ENCODE data around the gene NDUFC1.
A peak's percentile ranks its signal among the peaks of the same experiment; 100 is the strongest.
"Not testable (repeated sequence)": the region's sequence is repeated elsewhere in the genome, so short reads cannot be mapped to it uniquely, and the experiment has no call there.

NDUFC1 gene

DNA sequence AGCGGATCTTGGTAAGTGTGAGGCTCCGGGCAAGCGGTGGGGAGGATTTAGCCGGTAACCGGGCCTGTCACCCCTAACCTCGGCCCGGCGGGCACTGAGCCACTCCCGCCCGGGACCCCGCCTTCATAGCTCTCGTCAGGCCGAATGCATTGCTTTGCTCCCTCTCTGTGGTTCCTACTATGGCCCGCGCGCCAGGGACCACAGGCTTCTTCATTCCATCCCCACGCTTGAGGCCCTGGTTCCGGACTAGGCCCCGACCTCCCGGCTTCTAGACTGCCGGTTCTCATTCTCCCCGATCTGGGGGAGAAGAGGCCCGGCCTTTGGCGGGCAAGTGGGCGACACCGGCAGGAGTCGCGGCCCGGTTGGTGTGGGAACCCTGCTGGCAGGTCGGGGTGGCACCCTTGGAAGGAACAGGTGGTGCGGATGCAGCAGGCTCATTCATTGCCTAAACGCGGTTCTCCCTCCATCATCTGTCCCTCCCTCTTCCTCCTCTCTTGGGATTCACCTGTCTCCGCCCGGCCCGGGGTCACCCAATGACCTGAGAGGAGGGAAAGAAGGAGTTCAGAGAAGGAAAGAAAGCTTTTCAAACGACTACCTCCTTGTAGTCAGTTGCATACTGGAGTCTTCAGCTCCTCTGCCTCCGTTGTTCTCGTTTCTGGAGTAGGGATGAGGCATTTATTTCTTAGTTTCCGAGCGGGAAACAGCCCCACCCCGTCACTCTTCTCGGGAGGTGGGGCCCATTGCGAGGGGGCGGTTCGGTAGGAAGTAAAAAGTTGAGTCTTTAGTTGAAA, at the start of gene NDUFC1:
Gene NDUFC1, minus strand, starts transcription at position 657 of the 791 bp plus-strand sequence. CDS start 6,679 bp downstream, outside the sequence.
- DNase-seq, result peak; percentile 66 to 81

DNA sequence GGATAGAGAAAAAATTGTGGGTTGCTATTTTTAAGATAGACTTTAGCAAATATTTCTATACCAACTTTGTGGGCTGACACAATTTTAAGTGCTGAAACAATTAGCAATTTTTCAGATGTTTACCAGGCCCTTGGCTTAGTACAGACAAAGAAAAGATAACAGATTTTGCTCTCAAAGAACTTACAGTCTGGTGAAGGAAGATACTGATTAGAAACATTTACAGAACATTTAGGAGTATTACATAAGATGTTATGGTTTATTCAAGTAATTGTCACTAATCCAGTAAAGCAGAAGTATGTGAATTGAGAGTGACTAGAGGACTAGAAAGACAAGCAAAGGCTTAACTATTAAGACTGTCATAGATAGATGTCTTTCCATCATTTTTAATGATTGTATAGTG, 35.3 kb upstream of the NDUFC1 start:
- DNase-seq, result peak; percentile 17 to 20

DNA sequence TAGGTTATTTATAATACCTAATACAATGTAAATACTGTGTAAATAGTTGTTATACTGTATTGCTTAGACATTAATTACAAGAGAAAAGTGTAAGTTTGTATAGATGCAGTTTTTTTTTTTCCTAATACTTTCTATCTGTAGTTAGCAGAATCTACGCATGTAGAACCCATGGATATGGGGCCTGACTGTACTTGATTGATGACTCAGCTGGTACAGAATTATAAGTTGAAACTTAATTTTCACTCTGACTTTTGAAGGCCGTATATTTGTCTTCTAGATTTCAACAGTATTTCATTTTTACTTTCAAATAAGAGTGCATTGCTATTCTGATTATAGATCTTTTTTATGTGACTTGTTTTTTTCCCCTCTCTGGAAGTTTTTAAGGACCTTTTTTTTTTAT, 30.8 kb upstream of the NDUFC1 start:
- DNase-seq, result no peak

DNA sequence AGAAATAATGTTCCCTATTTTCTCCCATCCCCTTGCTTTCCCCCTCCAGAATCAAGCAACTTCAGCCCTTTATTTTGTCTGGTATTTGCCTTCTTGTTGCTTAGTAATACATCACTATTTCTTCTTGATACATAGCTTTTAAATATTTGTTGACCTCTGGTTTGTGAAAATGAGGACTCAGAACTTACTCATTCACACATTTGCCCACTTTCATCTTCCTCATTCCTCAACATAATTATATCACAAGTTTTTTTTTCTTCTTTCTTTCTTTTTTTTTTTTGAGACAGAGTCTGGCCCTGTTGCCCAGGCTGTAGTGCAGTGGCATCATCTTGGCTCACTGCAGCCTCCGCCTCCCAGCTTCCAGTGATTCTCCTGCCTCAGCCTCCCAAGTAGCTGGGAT, 28.9 kb upstream of the NDUFC1 start:
- DNase-seq, result no peak

DNA sequence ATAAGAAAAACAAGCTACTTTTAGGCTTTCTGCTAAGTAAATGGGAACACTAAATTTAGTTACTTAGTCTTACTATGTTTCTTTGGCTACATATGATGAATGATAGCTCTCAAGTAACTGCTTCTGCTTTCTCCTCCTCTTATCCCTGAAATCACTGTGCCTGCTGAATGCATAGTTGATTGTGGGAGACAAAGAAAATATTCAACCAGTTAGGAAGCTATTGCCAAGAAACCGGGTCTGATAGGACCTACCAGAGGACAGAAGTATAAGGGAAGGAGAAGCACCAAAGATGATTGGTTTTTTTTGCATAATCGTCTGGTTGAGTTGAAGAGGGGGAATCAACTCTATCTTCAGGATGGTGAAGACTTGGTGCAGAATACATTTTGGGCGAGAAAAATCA, 28.0 kb upstream of the NDUFC1 start:
- no peak for DNase-seq

DNA sequence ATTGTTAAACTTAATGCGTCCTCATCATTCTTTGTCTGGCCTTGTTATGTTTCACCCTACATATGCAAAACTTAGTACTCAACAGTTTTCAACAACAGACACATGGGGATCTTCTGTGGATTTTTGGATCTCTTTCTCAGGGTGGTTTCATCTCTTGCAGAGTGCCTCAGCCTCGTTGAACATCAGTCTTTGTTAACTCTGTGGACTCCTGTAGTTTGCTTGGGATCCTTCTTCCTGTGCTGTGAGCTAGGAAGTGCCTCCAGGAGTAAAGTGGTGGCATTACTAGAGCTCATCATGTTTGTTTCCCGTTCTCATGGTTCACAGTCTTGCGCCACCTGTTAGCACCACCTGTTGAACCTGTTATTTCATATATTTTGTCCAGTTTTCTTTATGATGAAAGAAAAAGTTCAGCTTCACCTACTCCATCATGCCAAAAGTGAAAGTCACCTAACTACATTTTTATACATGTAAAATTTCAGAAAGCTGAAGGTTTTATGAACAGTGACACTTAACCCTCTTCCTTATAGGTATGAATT, 27.5 kb upstream of the NDUFC1 start:
- DNase-seq, result no peak

DNA sequence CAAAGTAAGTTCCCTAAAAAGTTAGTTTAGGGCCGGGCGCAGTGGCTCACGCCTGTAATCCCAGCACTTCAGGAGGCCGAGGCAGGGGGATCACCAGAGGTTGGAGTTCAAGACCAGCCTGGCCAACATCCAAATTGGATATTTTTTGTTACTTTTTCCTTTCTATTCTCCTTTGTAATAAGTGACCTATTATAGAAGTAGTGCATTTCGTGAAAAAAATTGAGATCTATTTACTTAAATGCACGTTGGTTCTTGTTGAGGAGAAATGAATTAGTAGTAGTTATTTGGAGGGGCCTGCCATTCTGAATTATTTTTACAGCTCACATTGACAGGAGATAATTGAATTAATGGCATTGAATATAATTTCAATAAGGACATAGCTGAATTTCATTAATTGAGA, 22.3 kb upstream of the NDUFC1 start:
- DNase-seq, result no peak

DNA sequence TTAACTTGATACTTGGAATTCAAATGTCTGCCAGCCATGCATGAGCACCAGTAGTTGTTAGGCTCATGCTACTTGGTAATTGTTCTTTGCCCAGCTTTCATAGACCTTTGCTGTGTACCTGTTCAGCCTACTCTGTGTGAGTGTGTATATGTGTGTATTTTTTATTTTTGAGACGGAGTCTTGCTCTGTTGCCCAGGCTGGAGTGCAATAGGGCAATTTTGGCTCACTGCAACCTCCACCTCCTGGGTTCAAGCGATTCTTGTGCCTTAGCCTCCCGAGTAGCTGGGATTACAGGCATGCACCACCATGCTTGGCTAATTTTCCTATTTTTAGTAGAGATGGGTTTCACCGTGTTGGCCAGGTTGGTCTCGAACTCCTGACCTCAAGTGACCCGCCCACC, 20.3 kb upstream of the NDUFC1 start:
- not testable (repeated sequence) for DNase-seq

DNA sequence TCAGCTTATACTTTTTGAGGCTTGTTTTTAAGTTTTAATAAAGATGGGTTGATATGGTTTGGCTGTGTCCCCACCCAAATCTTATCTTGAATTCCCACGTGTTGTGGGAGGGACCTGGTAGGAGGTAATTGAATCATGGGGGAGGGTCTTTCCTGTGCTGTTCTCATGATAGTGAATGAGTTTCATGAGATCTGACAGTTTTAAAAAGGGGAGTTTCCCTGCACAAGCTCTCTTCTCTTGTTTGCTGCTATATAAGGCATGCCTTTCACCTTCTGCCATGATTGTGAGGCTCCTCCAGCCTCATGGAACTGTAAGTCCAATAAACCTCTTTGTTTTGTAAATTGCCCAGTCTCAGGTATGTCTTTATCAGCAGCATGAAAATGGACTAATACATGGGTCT, 19.8 kb upstream of the NDUFC1 start:
- DNase-seq, result not testable (repeated sequence)

DNA sequence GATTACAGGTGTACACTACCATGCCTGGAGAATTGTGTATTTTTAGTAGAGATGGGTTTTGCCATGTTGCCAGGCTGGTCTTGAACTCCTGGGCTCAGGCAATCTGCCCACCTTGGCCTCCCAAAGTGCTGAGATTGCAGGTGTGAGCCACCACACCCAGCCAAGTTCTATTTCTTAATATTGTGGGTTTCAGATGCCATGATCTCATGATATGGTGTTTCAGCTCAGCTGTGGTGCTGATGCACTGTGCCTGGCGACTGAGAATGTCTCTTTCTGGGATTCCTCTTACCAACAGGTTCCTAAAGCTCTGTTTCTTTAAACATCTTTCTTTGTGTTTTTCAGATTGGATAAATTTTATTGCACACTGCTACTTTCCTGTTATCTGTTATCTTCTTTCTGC, 17.3 kb upstream of the NDUFC1 start:
- DNase-seq, result no peak

DNA sequence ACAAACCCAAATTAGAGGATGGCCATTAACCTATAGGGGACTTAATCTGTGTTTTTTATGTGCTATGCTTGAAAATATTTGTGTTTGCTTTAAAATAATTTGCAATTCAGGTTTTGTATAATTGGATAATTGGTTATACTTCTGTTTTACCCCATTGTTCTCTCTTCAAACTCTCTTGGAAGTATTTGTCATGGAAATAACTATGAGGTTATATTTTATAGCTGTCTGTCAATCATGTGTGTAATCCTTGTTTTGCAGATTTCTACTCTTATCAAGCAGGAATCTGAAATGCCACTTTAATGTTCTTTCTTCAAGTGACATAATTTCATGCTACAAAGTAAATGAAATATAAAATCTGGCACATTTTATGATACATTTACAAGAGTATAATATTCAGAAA, 15.4 kb upstream of the NDUFC1 start:
- DNase-seq, result no peak

DNA sequence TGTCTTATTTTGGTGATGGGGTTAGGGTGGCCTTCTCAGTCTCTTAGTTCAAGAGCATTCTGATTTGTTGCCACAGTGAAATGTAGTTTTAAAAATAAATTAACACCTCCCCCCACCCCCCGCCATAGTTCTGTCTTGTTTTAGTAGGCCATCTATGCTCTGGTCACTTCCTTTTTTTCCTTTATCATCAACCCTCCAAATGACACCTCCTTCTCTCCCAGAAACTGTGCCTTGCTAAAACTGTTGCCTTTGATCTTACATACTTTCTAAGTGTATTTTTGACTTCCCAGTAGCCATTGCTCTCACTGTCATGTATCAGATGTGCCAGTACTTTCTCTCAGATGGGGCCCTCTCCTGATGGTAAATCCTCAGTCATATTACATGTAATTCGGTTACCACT, 14.5 kb upstream of the NDUFC1 start:
- no peak for DNase-seq

DNA sequence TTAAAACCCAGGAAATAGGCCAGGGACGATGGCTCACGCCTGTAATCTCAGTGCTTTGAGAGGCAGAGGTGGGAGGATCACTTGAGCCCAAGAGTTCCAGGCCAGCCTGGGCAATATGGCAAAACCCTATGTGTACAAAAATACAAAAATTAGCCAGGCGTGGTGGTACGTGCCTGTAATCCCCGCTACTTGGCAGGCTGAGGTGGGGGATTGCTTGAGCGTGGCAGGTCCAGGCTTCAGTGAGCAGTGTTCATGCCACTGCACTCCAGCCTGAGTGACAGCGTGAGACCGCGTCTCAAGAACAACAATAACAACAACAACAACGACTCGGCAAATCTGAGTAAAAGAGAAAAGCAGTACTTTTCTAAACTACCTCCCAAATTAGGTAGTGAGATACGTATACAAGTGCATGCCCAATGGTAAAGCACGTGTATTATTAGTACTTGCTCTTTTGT, 13.0 kb upstream of the NDUFC1 start:
- no peak for DNase-seq

DNA sequence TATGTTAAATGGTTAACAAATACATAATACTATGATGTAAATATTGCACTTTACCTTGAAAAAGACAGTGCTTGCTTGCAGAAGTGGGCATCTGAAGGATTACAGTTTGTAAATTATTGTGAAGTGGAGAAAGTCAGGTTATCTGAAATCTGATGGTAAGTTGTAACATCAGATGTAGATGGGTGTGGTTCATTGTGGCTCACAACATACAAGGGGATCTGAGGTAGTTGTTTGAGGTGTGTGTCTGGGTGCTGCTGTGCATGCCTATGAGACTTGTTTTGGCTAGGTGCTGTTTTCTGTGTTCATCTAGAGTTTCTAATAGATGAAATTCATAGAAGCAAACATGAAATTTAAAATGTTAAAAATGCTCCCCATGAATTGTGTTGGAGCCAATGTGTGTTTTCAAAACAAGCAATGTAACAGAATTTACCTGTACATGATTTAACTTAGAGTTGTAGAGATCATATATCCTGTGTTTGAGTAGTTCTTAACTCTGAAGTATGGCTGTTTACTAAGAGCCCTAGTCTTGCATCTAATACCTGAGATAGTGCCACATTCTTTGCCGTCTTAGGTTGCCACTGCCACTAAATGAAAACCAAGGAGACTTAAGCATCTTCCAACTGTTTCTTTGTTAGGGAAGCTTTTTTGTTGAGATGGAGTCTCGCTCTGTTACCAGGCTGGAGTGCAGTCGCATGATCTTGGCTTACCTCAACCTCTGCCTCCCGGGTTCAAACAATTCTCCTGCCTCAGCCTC, 11.9 kb upstream of the NDUFC1 start:
- DNase-seq, result no peak

DNA sequence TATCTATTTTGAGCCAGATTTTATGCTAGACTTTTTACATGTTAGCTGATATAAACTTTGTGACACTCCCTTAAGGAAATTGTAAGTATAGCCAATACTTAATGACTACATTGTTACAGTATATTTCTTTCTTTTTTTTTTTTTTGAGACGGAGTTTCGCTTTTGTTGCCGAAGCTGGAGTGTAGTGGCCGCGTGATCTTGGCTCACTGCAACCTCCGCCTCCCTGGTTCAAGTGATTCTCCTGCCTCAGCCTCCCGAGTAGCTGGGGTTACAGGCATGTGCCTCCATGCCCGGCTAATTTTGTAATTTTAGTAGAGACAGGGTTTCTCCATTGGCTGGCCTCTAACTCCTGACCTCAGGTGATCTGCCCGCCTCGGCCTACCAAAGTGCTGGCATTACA, 11.1 kb upstream of the NDUFC1 start:
- DNase-seq, result not testable (repeated sequence)

DNA sequence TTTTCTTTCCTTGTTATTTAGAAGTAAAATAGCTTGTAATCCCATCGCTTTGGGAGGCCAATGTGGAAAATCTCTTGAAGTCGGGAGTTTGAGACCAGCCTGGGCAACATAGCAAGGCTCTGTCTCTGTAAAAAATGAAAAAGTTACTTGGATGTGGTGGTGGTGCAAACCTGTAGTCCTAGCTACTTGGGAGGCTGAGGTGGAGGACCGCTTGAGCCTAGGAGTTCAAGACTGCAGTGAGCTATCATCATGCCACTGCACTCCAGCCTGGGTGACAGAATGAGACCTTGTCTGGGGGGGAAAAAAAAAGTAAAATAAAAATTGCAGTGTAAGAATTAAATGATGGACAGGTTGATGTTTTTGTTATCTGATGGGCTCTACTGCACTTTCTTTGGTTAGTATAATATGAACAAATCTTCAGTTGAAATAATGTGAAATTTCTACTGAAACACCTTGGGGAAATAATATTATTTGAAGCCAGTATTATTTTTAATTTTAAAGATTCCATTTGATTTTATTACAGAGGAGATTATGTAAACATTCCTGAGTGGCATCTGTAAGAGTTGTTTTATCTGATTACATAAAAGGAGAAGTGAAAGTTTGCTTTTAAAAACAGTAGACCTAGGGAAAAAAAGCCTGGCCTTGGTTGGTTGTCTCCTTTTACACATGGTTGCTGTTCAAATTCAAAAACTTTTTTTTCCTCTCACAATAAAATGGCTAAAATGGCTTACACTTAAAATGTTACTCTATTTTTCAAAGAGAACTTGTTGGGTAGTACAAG, 10.5 kb upstream of the NDUFC1 start:
- DNase-seq, result peak in 1 of 2 experiments; percentile 17

DNA sequence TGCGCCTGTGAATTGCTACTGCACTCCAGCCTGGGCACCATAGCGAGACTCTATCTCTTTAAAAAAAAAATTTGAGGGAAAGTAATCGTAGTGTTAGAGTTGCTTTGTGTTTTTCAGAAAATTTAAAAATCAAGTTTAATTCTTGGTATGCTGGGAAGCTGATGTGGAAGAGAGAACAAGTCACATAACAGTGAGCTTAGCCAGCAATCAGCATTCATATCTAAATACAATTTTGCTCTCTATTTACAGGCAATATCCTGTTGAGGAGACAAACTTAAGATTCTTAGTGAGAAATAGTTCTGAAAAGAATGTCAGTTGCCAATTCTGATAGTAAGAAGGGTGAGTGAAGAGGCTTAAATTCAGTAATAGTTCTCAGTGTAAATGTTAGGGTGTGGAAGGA, 9.6 kb upstream of the NDUFC1 start:
- DNase-seq, result no peak

DNA sequence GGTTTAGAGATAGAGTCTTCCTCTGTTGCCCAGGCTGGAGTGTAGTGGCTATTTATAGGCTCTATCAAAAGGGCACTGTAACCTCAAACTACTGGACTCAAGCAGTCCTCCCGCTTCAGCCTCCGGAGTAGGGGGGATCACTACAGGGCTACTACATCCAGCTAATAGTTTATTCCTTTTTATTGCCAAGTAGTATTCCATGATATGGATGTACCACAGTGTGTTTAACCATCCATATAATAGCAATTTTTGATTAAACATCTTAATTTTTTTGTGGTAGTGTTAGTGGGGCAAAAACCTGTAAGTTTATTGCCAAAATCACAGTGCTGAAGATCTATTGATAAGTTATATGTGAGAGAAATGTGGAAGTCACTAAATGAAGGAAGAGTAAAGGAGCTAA, 2.6 kb upstream of the NDUFC1 start:
- DNase-seq, result no peak

DNA sequence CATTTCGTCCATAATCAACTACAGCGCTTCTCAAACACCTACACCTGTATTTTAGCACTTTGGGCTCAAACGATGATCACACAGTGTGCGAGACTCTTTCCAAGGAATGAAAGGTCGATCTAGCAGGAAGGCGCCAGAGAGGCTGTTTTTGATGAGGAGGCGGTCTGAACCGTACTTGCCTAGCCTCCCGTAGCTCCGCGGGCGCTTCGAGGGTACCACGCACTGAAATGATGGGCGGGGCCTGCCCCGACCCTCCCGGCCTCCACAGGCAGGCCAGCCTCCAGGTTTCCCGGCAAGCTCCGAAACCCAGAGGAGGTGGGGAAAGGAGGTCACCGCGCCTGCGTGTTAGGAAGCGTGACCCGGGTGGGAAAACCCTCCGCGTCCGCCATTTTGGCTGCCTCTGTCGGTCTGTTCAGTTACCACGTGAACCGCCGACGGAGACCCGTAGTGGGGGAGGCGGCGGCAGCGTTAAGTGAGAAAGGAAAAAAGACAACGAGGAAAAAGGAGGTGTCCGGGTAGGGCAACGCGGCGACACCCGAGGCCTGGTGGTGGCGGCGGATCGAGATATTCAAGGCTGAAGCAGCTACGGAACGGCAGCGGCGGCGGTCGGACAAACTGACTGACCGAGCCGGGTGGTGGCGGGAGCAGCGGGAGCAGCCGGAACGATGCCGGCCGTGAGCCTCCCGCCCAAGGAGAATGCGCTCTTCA, 1.0 kb downstream of the NDUFC1 start, which contains the start of gene NAA15:
Gene NAA15, plus strand, starts transcription at position 393 of the 708 bp plus-strand sequence. Its CDS starts 273 bp downstream, at position 666.
- peak; percentile 97 for DNase-seq

DNA sequence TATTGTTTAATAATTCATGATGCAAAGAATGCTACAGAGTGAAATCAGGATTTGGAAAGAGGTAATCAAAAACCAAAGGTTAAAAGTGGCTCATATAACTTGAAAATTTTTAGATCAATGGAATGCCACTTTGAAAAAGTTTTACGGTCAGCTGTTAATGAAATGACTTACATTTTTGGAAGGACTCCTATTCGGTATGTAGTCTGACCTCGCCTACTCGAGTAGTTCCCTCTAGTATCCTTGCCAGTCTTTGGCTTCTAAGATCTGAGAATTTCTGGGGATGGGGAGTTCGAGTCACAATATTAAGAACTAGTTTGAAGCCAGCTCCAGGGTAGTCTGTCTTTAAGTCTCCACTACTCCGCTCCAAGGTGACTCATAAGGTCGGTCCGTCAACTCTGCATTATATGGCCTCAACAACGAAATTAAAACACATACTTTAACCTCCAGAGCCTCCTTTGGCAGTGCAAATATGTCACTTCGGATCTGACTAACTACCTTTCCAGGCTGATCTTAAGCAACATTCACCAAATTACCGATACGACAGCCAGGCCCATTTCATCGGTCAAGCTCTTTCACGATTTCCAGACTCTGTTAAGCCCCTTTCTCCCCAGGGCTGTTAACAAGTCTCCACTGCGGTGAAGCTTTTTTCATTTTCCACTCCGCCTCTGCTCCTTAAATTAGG, 1.7 kb downstream of the NDUFC1 start:
- DNase-seq, result peak; percentile 53 to 66

DNA sequence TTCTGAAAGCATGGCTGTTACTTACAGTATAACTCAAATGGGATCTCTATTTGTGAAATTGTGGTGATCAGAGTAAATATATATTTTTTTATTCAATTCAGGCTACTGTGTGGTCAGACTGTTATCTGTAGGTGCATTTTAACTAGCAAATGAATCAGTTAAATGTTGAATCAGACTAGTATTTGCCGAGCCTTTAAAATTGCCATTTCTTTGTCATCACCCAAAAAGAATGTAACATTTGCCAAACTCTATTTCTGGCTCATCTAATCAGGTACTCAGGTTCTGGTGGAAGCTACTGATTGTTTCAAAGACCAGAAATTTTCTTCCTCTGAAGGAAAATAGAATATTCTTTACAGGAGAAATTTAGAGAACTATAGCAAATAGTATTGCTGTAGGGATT, 2.7 kb downstream of the NDUFC1 start:
- no peak for DNase-seq

DNA sequence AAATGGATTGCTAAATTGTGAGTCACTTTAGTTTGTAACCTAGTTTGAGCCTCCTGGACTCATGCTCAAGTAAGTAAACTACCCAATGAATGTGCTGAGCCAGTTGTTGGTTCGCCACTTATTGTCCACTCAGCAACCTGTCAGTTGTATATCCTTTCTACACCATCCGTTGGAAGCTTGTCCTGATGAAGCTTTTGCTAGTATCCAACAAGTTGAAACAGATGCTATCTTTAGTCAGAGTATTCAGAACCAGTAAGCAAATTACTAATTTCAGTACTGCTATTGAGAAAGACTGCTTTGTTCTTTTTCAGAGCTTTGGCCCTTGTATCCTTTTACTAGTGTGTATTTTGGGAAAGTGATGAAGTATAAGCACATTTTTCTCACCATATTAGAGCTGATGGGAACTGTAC, 5.3 kb downstream of the NDUFC1 start:
- no peak for DNase-seq
